ENCODE measurements around the gene TSEN15. TPM values are rescaled to one million over a fixed set of nuclear protein-coding genes. Genes with fewer than 3 reads are reported as not detected.

The TSEN15 gene
- 32.7 TPM for polyA plus RNA-seq (ENCODE audit: insufficient read length)

DNA sequence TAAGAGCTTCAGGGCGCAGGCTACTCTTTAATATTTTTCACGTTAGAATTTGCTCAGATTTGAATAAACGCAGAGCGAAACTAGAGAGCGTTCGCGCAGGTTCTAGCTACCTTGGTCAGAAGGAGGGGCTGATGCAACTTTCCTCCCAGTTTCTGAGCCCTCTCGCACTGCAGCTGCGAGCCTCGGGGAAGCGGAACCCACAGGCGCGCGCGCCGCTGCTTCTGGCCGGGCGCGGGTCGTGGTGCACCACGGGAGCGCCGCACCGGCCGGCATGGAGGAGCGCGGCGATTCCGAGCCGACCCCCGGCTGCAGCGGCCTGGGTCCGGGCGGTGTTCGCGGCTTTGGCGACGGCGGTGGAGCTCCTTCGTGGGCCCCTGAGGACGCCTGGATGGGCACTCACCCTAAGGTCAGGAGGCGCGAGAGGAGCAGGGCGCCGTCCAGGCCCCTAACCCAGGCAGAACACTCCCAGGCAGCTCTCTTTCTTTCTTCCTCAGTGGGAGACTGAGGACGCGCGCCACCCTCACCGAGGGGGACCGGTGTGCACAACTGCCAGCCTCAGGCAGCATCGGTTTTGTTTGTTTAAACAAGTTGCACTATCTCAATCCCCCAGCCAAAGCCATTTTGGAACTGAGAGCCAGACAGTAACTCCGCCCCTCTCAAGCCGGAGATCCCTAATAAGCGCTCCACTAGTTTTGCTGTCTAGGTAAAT lies at the start of gene TSEN15:
Gene TSEN15 (plus strand): TSS at position 246 of the 709 bp plus-strand sequence. CDS start 26 bp downstream, at position 272.
- DNase-seq: peak; percentile 85

DNA sequence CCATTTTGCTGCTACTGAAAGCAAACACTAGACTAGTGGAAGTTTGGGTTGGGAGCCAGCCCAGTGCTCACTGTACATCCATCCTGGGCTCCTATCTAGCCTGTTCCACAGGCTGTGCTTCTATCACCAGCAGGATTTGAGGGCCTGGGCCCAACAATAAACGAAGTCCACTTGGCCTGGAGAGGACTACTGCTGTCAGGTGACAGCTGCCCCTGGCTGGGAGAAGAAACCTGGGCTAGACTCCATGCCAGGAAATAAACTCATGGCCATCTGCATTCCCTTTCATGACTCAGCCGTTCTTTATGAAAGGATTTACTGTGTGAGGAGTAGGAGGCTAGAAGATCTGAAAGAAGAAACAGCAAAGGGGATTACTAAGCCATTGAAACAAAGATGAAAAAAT lies 49.5 kb upstream of the TSEN15 start:
- DNase-seq: no peak

DNA sequence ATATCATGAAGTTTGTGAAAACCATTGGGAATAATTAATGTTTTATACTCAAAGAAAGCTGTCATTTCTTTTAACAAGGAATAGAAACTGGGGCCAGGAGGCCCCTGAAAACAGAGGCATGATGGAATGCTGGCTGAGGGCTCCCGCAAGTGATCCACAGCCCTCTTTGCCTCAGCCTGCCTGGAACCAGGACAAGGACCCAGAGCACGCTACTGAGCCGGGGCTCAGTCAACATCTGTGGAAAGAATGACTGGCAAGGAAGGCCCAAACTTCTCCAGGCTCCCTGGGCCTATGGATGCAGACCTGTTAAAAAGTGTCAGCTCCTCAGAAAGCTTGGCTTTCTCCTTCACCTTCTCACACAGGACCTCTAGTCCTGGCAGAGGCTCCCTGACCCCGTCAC lies 46.6 kb upstream of the TSEN15 start:
- no peak for DNase-seq

DNA sequence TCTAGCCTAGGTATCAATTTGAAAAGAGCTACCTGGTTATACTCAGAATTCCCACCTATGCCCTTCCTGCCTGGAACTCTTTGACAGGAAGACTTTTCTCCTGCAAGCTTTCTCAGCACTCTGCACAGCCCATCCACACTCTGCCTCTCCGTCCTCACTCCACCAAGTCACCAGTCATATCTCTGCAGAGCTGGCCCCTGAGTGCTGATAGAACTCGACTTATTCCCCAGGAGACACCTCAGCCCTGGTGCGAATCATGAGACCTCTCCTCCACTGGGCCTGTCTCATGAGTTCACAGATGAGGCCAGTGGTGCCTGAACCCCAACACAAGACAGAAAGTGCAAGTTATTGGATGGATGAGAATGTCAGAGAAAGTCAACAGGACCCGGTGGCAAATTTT lies 46.0 kb upstream of the TSEN15 start:
- no peak for DNase-seq

DNA sequence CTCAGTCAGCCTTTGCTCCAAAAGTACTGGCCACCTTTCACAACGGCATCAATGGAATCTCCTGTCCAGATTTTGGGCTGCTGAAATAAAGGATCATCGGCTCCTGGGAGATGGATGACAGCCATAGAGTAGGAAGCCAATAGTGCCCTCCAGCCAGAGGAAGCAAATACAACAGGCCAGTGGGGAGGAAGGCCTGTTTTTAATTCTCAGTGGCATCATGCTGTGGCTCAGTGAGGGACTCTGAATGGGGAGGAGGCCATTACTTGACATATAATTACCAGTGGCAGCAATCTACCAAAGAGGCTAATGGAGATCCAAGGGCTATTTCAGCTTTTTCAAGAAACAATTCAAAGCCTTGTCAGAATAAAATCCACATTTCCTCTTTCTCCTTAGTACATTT lies 40.7 kb upstream of the TSEN15 start:
- no peak for DNase-seq

DNA sequence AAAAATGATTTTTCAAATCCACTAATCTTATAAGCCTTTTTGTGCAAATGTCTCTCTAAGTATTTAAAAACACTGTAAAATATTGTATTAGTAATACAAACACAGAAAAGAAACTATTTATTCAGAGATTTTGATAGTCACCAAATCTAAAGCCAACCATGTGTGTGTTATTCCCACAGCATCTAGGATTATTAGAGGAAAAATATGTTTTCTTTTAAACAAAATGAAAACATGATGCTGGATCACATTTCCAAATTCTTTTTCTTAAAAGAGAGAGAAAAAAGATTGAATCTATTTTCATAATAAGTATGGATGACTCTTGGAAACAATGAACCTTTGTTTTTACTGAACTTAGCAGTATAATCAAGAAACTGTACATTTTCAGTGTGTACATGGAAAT lies 39.3 kb upstream of the TSEN15 start:
- DNase-seq: no peak

DNA sequence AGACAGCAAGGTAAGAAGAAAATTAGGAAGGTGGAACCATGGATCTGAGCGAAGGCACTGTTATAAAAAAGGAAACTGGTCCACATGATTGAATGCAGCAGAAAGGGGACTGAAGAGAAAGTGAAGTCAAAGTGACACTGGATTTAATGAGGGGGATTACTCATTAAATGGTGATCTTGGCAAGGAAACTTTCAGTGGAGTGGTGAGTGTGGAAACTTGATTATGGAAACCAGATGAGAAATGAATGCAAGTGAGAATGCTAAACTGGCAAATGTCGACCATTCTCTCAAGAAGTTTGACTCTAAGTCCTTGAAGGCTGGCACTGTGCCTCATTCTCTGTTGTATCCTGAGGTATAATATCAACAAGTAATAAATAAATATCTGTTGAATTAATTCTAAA lies 37.3 kb upstream of the TSEN15 start:
- DNase-seq: no peak

DNA sequence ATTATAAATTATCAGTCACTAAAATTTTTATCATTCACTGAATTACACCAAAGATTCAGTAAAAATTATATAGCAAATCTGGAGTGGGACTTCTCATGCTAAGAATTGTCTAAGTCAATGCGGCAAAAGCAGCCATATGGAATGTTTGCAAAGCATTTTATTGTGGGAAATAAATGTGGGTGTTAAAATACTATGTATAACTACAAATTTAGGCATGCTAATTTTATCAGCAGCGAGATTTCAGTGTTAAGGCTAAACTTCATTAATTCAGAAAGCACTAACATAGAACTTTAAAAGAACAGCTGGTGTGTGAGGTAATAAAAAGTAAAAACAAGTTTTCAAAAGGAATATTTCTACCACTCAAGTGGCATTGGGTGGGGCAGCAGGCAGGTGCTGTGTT lies 35.4 kb upstream of the TSEN15 start:
- no peak for DNase-seq

DNA sequence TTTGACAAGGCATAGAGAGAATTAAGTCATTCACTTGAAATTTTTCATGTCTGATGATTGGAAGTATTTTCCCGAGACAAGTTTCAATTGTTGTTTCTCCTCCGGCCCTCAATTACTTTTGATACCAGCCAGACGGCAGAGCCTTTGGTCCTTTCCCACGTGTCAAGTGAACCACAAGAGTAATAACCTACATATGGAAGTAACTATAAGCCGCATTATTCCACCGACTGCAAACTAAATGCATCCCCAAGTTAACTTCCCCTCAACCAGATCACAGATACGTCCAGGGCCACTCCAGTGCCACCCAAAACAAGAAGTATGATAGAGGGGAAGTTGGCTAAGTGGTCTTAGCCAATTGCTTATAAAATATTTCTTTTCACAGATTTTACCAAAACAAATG lies 34.2 kb upstream of the TSEN15 start:
- no peak for DNase-seq

DNA sequence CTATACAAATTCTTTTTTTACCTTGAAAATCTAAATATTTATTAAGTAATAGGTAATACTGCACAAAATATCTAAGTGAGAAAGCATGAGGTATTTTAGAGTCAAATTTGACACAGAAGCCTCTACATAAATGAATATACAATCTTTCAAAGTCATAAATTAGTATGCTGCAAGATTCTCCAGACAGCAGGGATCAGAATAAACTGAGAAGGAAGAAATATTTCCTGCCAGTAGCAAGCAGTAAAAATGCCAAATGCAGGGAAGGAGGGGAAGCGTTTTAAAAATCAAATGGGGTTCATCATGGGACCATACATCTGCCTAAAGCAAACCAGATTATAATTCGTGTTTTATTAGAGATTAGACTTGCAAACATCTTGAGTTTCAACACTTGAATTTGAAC lies 32.9 kb upstream of the TSEN15 start:
- DNase-seq: no peak

DNA sequence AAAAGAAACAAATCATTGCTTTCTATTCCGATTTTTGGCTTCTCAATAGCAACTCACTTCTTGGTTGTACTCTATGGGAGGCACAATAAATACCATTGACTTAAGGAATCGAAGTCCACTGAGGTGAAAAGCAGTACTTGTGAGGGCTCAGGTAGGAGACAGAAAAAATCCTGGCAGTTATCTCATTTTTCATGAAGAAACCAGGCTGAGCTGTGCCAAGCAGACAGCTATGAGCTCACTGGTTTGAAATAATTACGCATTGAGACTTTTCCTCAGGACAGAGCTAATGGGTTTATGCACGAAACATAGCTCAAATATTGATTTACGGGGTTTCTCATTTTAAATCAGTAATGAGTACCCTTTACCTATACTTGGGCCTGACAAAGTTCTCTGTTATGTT lies 32.5 kb upstream of the TSEN15 start:
- DNase-seq: no peak

DNA sequence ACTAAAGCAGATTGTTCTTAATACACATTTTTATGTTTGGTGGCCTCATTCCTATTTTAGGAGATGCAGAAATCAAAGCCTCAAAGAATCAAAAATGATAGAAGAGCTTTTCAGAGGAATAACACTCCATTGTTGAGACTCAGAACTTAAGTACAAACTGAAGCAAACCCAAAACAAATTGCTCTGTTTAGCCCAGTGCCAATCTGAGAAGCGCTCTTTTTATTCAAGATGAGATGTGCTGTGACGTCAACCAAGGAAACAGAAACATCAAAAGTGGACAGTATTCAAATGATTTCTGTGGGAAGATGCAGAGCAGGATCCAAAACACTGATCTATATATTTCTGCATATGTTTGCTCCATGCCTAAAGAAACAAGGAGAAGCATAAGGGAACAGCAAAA lies 32.0 kb upstream of the TSEN15 start:
- DNase-seq: no peak

DNA sequence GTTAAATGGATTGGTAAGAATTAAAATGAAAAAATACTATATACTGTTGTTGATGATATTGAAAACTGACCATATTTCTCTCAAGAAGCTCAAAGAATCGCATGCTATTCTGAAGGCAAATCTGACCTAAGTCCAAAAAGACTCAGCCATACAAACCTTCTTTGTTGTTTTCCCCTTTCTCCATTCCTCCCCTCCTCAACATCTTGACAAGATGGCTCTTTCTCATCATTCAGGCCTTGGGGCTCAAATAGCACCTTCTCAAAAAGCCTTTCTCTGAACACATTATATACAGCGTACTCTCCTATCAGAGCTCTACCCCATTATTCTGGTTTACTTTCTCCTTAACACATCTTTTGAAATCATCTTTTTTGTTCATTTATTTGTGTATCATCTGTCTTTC lies 31.2 kb upstream of the TSEN15 start:
- no peak for DNase-seq

DNA sequence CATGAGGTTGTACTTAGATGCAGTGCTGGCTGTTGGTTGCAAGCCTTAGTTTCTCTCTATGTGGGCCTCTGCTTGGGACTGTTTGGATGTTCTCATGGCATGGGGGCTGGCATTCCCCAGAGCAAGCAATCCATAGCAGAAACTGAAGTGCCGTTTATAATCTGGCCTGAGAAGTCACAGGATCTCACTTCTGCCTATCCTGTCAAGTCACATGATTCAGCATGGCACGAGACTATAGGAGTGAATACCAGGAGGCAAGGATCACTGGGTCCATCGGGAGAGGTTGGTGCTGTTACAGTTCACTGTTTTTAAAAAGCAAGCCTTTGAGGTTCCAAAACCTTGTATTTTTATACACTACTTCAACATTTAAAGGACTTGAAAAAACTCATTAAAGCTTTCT lies 30.7 kb upstream of the TSEN15 start:
- no peak for DNase-seq

DNA sequence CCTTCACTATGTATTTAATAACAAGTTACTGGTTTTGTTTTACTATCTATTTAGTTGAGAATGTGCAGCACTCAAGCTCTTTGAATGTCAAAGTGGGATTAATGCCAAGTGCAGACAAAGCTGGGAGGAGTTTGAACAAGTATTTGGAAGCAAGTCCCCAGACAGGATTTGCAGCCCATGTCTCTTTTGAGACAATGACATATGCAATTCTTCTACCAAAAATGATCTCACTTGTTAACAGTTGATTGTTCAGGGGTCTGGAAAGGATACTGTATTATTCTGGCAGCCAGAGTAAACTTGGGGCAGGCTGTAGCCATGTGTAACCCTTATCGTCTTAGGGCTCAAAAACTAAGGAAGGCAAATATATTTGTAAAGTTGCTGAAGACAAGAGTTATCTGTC lies 29.8 kb upstream of the TSEN15 start:
- DNase-seq: peak; percentile 68

DNA sequence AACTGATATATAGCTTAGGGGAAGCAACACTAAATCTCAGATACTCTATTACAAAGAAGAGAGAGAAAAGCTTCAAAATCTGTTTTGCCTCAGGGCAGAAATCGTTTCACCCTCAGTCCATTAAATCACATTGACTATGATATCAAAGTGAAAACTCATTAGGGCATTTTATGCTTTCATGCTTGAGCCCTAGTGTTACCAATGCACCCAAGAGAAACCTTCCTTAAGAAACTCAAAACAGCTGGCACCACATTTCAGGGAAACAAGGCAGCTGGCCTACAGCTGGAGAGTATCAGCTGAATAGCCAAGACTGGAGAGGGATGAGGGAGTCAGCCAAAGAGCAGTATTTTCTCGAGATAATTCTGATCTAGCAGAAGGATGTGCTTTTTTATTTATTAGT lies 28.9 kb upstream of the TSEN15 start:
- DNase-seq: peak; percentile 61

DNA sequence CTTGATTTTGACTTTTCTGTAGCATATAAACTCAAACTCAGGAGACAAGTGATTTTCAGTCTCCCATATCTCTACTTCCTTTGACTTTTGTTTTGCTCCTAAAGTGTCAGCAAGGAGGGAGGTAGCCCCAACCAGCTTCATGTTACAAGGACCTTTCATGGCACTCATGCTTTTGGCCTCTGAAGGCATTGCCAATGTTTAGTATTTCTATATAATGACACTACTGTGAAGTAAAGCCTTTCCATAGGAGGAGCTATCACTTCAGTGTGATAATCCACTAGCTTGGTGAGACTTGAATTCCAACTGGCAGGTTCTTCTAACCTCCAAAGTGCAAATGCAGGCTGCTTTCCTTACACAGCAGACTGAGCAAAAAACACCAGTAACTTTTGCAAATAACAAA lies 28.4 kb upstream of the TSEN15 start:
- no peak for DNase-seq

DNA sequence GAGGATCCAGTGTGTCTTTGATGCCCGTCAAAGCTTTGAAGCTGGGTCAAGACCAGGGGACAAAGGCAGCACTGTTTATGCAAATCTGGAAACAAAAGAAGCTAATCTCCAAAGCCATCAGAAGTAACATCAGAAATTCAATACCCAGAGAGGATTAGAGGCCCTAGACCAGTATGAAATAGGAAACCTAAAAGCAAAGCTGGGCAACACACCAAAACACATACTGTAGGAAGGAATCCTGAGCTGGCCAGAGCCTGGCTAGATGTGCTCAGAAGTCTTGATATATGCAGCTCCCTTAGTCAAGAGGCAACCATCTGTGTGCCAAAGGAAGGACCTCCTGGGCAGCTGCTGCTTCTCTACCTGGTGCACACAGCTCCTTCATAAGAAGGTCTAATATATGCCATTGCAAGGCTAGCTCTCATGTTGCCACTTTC lies 26.3 kb upstream of the TSEN15 start:
- peak; percentile 72 for DNase-seq

DNA sequence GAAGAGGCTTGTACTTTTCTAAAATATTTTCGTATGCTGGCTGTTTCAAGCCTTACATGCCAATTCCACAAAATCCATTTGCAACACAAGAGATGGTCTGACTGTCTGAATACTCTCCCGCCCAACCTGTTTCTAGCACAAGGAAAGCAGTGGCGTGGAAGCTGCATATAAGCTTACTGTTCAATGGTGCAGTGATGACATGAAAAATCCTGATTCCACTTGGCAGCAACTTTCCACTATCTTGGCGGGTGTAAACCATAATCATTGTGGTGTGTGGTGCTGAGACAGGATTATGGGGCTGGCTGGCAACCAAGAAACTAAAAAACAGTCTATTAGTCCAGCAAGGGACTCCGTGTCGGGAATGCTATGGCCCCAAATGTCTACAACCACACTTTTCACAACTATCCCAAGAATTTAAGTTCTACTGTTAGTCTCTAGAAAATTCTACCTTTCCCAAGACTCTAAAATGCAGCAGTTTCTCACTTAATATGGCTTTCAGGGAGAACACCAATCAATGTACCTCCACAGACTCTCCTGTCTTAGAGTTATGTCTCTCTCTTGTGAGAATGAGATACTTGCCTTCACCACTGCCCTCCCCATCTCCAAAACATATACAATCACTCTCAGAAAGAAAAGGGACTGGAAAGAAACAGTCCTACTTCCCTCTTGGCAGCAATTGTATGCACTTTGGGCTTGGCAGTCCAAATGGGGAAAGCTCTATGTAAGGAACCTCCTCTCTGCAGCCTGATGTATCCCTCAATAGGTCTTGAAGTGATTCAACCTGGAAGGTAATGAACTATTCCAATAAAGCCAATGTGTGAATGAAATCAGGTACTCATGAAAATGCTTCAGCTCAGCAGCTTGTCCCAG lies 23.5 kb upstream of the TSEN15 start:
- DNase-seq: peak; percentile 69

DNA sequence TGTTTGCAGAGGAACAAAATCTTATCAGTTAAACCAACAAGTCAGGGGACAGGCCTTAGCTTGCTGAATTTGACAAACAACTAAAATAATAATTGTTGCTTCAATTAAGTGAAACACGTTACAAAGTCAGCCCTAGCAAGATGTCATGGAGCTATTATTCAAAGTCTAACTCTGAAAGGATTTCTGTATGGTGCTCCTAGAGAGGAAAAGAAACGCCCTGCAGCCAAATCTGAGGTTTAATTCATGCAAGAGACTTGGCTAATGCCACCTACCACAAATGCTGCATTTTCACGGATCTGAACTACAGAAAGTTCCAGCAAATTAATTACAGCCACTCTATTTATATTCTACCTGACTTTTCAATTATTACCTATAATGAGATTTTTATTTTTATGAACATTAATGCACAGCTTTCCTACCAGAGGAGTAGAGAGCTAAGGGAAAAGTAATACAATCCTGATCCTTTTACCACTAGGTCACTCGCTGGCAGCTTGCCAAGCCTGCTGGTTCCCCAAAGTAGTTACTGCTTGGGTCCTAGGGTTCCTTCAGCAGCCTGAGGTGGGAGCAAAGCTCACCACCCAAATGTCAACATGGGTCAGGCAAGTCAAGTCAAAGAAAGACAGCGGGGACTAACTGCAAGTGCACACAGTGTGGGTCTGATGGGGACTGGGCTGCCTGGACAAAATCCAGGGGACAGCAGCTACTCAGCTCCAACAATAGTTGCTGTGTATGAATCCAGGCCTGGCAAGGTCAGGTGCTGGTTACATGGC lies 22.5 kb upstream of the TSEN15 start:
- no peak for DNase-seq

DNA sequence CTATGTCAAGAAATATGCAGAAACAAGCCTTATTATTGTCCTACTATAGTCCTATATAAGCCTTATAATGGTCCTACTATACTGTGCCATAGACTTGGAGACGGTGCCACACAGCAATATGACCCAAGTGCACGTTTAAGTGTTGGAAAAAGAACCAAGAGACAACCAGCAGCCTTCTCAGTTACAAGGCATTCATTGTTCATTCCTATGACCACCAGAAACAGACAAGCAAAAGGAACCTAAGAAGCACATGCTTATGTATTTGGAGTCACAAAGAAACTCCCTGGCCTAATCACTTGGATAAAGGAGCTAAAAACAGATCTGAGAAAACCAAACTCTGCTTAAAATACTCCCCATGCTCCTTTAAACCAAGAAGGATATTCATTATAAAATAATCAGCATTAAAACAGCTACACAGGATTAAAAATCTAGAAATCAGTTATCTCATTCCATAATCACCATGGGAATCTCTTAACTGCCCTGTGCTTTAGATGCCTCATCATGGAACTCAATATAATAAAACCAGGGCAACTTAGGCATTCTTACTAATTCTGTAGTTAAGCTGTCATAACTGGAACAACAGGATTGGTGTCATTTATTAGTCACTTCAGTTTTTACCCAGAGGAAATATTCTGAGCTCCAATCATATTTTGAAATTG lies 21.0 kb upstream of the TSEN15 start:
- no peak for DNase-seq

DNA sequence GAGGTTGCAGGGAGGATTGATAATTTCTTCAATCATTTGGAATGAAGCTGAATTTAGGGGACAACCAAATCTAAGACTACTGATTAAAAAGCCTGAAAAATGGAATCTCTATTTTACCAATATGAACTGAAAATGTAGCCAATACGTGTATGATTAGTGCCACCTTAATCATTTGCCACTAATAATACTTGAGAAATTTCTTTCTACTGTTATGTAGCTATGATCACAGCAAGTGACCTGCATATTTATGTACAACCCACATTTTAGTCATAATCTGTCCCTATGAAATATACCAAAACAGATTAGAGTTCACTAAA lies 20.5 kb upstream of the TSEN15 start:
- DNase-seq: no peak

Measured in hindlimb muscle (tissue), 1 donor.